K562 (cell line): ENCODE measurements around the gene KCNK7. TPM values are rescaled to one million over a fixed set of nuclear protein-coding genes. Genes with fewer than 3 reads are reported as not detected.

Experiments
- CREB1 ChIP-seq, 2 experiments: sonication (generic) in 1 of 2; formaldehyde crosslinking in 1 of 2; IDR thresholded peaks; 2 replicates each; pipeline versions ENCODE4 v1.6.1 to v1.8.0; 2012 to 2022; ENCODE audit warnings: inconsistent platforms in 1 of 2, mild to moderate bottlenecking in 1 of 2, missing genetic modification reagents in 1 of 2, moderate library complexity in 1 of 2
- FOXM1 ChIP-seq, 2 experiments: fragments of 450-650 bp in 1 of 2; sonication (generic) in 1 of 2; formaldehyde crosslinking in 1 of 2; IDR thresholded peaks; 2 replicates each; pipeline versions ENCODE4 v1.6.1 to v1.9.0; 2017 to 2022; ENCODE audit warnings: low read depth in 2 of 2, mild to moderate bottlenecking in 2 of 2, missing genetic modification reagents in 1 of 2, moderate library complexity in 1 of 2
- JUN ChIP-seq, 2 experiments: sonication (generic) in 1 of 2; formaldehyde crosslinking in 1 of 2; IDR thresholded peaks; 2 replicates each; pipeline versions ENCODE4 v1.6.1 to v1.8.0; 2012 to 2022; ENCODE audit warnings: borderline replicate concordance in 2 of 2, mild to moderate bottlenecking in 2 of 2, improper control_type of control experiment in 1 of 2, low read depth in 1 of 2, low read length in 1 of 2, missing genetic modification reagents in 1 of 2
- LCOR ChIP-seq: sonication (generic); formaldehyde crosslinking; IDR thresholded peaks from 2 replicates; pipeline ENCODE4 v1.8.0; 2022; ENCODE audit warnings: mild to moderate bottlenecking, missing genetic modification reagents
- NEUROD1 ChIP-seq: fragments of 150-350 bp; IDR thresholded peaks from 2 replicates; pipeline ENCODE4 v1.6.1; 2014; ENCODE audit warnings: borderline replicate concordance, low read length, low read depth; ENCODE audit not compliant: partially characterized antibody
- NRF1 ChIP-seq, 2 experiments: fragments of 450-650 bp; IDR thresholded peaks in 1 of 2; conservative IDR thresholded peaks in 1 of 2; 2 replicates each; pipeline ENCODE4 v1.6.1; 2014; ENCODE audit warnings: mild to moderate bottlenecking in 2 of 2
- PHF20 ChIP-seq: fragments of 450-650 bp; IDR thresholded peaks from 2 replicates; pipeline ENCODE4 v1.6.1; 2018; ENCODE audit not compliant: partially characterized antibody
- RNF2 ChIP-seq: sonication (generic); IDR thresholded peaks from 2 replicates; pipeline ENCODE4 v1.6.1; 2016
- polyA plus RNA-seq, 8 experiments: library from polyadenylated mRNA; depleted of rRNA in 4 of 8; stranded (reverse) in 5 of 8; unstranded in 3 of 8; fragments of >200 nt; fragmentation: Nextera tagmentation in 2 of 8; fragmentation: Illumina TruSeq in 1 of 8; extraction: Ambion mirVana in 2 of 8; extraction: Trizol in 1 of 8; gene quantifications; 2 replicates each; pipeline versions ENCODE4 v1.2.1 to v1.2.3, GENCODE V29; 2011 to 2014; ENCODE audit warnings: inconsistent platforms in 1 of 8, missing spikeins in 1 of 8
- total RNA-seq, 7 experiments: library from RNA; depleted of rRNA in 6 of 7; stranded (reverse); fragments of >200 nt in 6 of 7; fragmentation: Illumina TruSeq in 2 of 7; extraction: Trizol in 2 of 7; gene quantifications; 2 replicates each; pipeline versions ENCODE4 v1.2.1 to v1.2.3, GENCODE V29; 2011 to 2021; ENCODE audit warnings: low replicate concordance in 1 of 7
- TF ChIP-seq, protein P1 (sequence below): sonication (generic); formaldehyde crosslinking; IDR thresholded peaks from 2 replicates; pipeline ENCODE4 v1.9.0; 2022; ENCODE audit warnings: mild to moderate bottlenecking, missing genetic modification reagents
- TF ChIP-seq, protein P2 (sequence below): sonication (generic); formaldehyde crosslinking; IDR thresholded peaks from 2 replicates; pipeline ENCODE4 v1.8.1; 2023; ENCODE audit warnings: mild to moderate bottlenecking, missing genetic modification reagents
- TF ChIP-seq, protein P3 (sequence below): sonication (generic); IDR thresholded peaks from 2 replicates; pipeline ENCODE4 v1.6.1; 2016
- TF ChIP-seq, protein P4 (sequence below), 2 experiments: fragments of 450-650 bp; IDR thresholded peaks; 2 replicates each; pipeline ENCODE4 v1.6.1; 2016
- TF ChIP-seq, protein P5 (sequence below): sonication (generic); formaldehyde crosslinking; IDR thresholded peaks from 2 replicates; pipeline ENCODE4 v1.8.0; 2022; ENCODE audit warnings: missing genetic modification reagents, mild to moderate bottlenecking, moderate library complexity, borderline replicate concordance
- TF ChIP-seq, protein P6 (sequence below): fragments of 250-450 bp; sonication (Bioruptor Pico); IDR thresholded peaks from 2 replicates; pipeline ENCODE4 v1.5.0; 2021; ENCODE audit warnings: mild to moderate bottlenecking, moderate library complexity

The KCNK7 gene
- total and polyA plus RNA-seq, 9 of the 15 experiments (the other 6 are each of a cell fraction or from before 2014, with no cell fraction given): 0.07 to 0.40 TPM; not detected in 7

- TF ChIP-seq, protein P1, sequence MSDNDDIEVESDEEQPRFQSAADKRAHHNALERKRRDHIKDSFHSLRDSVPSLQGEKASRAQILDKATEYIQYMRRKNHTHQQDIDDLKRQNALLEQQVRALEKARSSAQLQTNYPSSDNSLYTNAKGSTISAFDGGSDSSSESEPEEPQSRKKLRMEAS (CRISPR knock-in tag): no peak; the same call in 1 of the 2 replicates
- TF ChIP-seq FOXM1 (IDR thresholded peaks at IDR 0.05; ENCODE audit: low read depth): no peak
- TF ChIP-seq FOXM1 (CRISPR knock-in tag; IDR thresholded peaks at IDR 0.05; ENCODE audit: low read depth): no peak
- peak; percentile 70; the same call in 1 of the 2 replicates for TF ChIP-seq RNF2
- peak; percentile 78 to 82 for TF ChIP-seq NRF1 (conservative IDR thresholded peaks at IDR 0.05 in 1 of 2, IDR thresholded peaks at IDR 0.05 in 1 of 2)
- TF ChIP-seq, protein P2, sequence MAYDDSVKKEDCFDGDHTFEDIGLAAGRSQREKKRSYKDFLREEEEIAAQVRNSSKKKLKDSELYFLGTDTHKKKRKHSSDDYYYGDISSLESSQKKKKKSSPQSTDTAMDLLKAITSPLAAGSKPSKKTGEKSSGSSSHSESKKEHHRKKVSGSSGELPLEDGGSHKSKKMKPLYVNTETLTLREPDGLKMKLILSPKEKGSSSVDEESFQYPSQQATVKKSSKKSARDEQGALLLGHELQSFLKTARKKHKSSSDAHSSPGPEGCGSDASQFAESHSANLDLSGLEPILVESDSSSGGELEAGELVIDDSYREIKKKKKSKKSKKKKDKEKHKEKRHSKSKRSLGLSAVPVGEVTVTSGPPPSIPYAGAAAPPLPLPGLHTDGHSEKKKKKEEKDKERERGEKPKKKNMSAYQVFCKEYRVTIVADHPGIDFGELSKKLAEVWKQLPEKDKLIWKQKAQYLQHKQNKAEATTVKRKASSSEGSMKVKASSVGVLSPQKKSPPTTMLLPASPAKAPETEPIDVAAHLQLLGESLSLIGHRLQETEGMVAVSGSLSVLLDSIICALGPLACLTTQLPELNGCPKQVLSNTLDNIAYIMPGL (CRISPR knock-in tag): 0 out of 2 replicates have a peak, but pooled peaks have one; percentile 44
- TF ChIP-seq, protein P3, sequence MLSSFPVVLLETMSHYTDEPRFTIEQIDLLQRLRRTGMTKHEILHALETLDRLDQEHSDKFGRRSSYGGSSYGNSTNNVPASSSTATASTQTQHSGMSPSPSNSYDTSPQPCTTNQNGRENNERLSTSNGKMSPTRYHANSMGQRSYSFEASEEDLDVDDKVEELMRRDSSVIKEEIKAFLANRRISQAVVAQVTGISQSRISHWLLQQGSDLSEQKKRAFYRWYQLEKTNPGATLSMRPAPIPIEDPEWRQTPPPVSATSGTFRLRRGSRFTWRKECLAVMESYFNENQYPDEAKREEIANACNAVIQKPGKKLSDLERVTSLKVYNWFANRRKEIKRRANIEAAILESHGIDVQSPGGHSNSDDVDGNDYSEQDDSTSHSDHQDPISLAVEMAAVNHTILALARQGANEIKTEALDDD: no peak
- TF ChIP-seq, protein P4, sequence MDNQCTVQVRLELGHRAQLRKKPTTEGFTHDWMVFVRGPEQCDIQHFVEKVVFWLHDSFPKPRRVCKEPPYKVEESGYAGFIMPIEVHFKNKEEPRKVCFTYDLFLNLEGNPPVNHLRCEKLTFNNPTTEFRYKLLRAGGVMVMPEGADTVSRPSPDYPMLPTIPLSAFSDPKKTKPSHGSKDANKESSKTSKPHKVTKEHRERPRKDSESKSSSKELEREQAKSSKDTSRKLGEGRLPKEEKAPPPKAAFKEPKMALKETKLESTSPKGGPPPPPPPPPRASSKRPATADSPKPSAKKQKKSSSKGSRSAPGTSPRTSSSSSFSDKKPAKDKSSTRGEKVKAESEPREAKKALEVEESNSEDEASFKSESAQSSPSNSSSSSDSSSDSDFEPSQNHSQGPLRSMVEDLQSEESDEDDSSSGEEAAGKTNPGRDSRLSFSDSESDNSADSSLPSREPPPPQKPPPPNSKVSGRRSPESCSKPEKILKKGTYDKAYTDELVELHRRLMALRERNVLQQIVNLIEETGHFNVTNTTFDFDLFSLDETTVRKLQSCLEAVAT (IDR thresholded peaks at IDR 0.05): peak in 1 of 2 experiments; percentile 47; a peak in 1 of 4 replicates
- 0 out of 2 replicates have a peak, but pooled peaks have one; percentile 31 for TF ChIP-seq LCOR
- no peak for TF ChIP-seq PHF20
- peak; percentile 26; the same call in 1 of the 2 replicates for TF ChIP-seq JUN (IDR thresholded peaks at IDR 0.05; ENCODE audit: borderline replicate concordance, low read depth, low read length)
- no peak for TF ChIP-seq JUN (CRISPR knock-in tag; IDR thresholded peaks at IDR 0.05; ENCODE audit: borderline replicate concordance)
- TF ChIP-seq, protein P5, sequence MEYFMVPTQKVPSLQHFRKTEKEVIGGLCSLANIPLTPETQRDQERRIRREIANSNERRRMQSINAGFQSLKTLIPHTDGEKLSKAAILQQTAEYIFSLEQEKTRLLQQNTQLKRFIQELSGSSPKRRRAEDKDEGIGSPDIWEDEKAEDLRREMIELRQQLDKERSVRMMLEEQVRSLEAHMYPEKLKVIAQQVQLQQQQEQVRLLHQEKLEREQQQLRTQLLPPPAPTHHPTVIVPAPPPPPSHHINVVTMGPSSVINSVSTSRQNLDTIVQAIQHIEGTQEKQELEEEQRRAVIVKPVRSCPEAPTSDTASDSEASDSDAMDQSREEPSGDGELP (CRISPR knock-in tag): peak; percentile 85
- TF ChIP-seq, protein P6, sequence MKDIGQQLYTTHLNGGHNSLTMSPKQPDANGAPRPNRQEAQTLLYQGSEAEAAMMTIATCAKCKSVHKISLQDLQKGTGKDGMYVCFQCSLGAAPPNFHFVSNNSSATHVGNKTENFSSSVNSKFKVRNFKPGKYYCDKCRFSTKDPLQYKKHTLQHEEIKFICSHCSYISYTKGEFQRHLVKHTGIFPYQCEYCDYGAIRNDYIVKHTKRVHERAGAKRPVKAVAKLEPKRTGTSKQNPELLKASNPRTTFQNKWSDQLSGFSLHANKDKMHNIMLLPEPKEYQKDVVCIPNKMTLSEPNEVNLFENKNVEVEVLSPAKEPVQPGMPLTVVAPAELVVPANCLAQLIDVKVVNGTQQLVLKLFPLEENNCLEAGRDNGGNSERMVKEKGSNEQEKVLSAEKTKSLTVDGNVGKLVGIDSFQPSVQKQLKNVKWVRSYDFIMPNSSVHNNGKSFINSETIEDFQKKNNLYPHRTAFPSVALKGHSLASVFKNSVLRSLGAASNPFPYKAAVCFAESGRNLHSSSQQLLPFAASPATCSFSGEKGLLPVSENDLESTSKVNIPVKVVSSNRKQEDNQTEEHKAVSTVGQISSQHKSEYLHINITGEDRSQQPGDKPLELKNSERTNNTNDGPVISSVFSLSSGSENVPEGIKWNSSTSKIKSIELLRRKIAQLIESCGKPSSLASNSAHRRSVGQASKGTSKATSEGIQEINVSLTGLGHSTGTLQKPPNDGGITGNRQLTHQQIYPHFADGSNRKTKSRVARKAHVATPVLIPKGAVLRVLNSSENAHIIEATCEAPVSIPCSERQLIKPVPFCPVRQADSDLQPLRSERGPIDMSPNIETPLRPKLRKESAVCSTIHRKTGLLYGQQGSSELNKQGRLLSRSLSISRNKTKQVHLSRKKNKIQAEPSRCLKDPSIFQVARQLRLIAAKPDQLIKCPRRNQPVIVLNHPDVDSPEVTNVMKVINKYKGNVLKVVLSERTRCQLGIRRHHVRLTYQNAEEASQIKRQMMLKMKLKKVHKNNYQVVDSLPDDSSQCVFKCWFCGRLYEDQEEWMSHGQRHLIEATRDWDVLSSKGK (CRISPR knock-in tag): no peak
- no peak for TF ChIP-seq CREB1 (IDR thresholded peaks at IDR 0.05)
- peak; percentile 40 for TF ChIP-seq CREB1 (CRISPR knock-in tag; IDR thresholded peaks at IDR 0.05)
- peak; percentile 50 for TF ChIP-seq NEUROD1
Measured at GRCh38 chr11:65574109-65574810, 21.3 kb downstream of the KCNK7 start (continued).
